Epidermal melanocyte (primary cell): Measurements from ENCODE around the gene ADRA2C.

Source experiments
- DNase-seq: peaks from one replicate; pipeline ENCODE4 v3.0.0; 2011; ENCODE audit warnings: low spot score; ENCODE audit not compliant: insufficient read length

Gene ADRA2C

GRCh38 chr4:3756343-3757059 lies 9.7 kb upstream of the ADRA2C start:
- DNase-seq = no peak

GRCh38 chr4:3759236-3759635 lies 6.9 kb upstream of the ADRA2C start:
- no peak for DNase-seq

- no peak for DNase-seq
These were observed 5.8 kb upstream of the ADRA2C start for GRCh38 chr4:3760346-3760745.

- DNase-seq = no peak
These were observed 5.3 kb upstream of the ADRA2C start for GRCh38 chr4:3760841-3761240.

- no peak for DNase-seq
These were observed 3.9 kb upstream of the ADRA2C start for GRCh38 chr4:3762264-3762663.

GRCh38 chr4:3762753-3763549 lies 3.2 kb upstream of the ADRA2C start:
- no peak for DNase-seq

GRCh38 chr4:3765271-3766035 lies 732 bp upstream of the ADRA2C start:
- no peak for DNase-seq

GRCh38 chr4:3766785-3767569 lies 792 bp downstream of the ADRA2C start:
- DNase-seq = no peak

- no peak for DNase-seq
These were observed 1.5 kb downstream of the ADRA2C start for GRCh38 chr4:3767570-3768288.

- DNase-seq = no peak
These were observed 2.9 kb downstream of the ADRA2C start for GRCh38 chr4:3768842-3769641.

GRCh38 chr4:3769642-3770184 lies 3.5 kb downstream of the ADRA2C start:
- no peak for DNase-seq

- no peak for DNase-seq
These were observed 4.4 kb downstream of the ADRA2C start for GRCh38 chr4:3770323-3771163.

GRCh38 chr4:3771164-3771809 lies 5.1 kb downstream of the ADRA2C start:
- no peak for DNase-seq

GRCh38 chr4:3771939-3772495 lies 5.8 kb downstream of the ADRA2C start:
- no peak for DNase-seq

GRCh38 chr4:3772632-3773031 lies 6.4 kb downstream of the ADRA2C start:
- no peak for DNase-seq

GRCh38 chr4:3773552-3774001 lies 7.4 kb downstream of the ADRA2C start:
- DNase-seq = no peak

GRCh38 chr4:3774253-3774883 lies 8.2 kb downstream of the ADRA2C start:
- no peak for DNase-seq
